Measurements from ENCODE around the gene PSD4. TPM values are rescaled to one million over a fixed set of nuclear protein-coding genes. Genes with fewer than 3 reads are reported as not detected.

The PSD4 gene
- total RNA-seq, 1 experiment from 2014 or later = 1.0 TPM

DNA sequence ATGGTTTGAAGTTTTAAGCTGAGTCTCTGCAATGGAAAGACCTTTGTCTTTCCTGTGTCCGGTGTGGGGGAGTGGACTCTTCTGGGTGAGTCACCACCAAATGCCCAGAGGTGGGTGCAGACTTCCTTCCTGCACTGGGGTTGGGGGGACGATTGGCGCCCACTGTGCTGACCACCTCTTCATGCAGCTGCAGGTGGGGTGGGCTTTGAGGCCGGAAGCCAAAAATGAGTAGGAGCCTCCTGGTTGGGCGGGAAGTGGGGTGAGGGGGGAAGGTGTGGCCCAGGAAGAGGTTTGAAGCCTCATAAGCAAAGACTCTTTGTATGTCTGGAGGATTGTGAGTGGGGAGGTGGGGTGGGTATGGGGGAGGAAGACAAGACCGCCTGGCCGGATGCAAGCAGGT, 77.3 kb downstream of the PSD4 start:
- Histone ChIP-seq H3K23me2 (ENCODE audit: insufficient read length, low read depth, low read length, poor library complexity, severe bottlenecking) (no peaks in the 10 kb centered on the region), H2BK12ac (ENCODE audit: insufficient read length, low read depth, low read length) (no peak overlapping the region), H4K5ac (ENCODE audit: insufficient read length, low read depth, low read length) (no peak overlapping the region), H3K56ac (ENCODE audit: insufficient read length, low read depth, low read length) (no peak overlapping the region), H2BK5ac (ENCODE audit: insufficient read length, low read length) (no peak overlapping the region), H3T11ph (ENCODE audit: low read length) (no peak overlapping the region), H3K14ac (ENCODE audit: insufficient read depth, low read length) (no peak overlapping the region), H2BK15ac (ENCODE audit: low read depth, low read length) (no peak overlapping the region), H3K9ac (ENCODE audit: extremely low read depth, insufficient read length, low read length) (no peak overlapping the region), H4K8ac (replicated peaks; ENCODE audit: insufficient read length, low read depth, low read length) (no peak overlapping the region), H2BK20ac (ENCODE audit: low read depth, low read length, poor library complexity, severe bottlenecking) (no peak overlapping the region), H3K18ac (ENCODE audit: insufficient read length, low read depth, low read length) (no peak overlapping the region), H3K4me2 (ENCODE audit: insufficient read depth, insufficient read length, low read length) (no peak overlapping the region), H3K79me1 (ENCODE audit: insufficient read depth, low read depth, low read length, poor library complexity, severe bottlenecking) (no peaks in the 10 kb centered on the region), H3K4me1 (ENCODE audit: insufficient read depth, low read length) (no peaks in the 10 kb centered on the region), H3K9me3 (ENCODE audit: control insufficient read depth, low read depth, low read length) (no peaks in the 10 kb centered on the region), H3K79me2 (ENCODE audit: insufficient read depth, low read length) (no peaks in the 10 kb centered on the region), H4K91ac (ENCODE audit: insufficient read length, low read depth, low read length) (no peak overlapping the region), H2AFZ (ENCODE audit: low read length) (no peak overlapping the region), H4K20me1 (ENCODE audit: control insufficient read depth, insufficient read depth, insufficient read length) (no peaks in the 10 kb centered on the region), H3K27me3 (ENCODE audit: insufficient read depth, low read length) (no peaks in the 10 kb centered on the region), H3K4ac (ENCODE audit: low read depth, low read length) (no peak overlapping the region), H3K27ac (ENCODE audit: insufficient read length, low read depth, low read length) (no peak overlapping the region), H3K23ac (ENCODE audit: insufficient read length, low read depth, low read length) (no peak overlapping the region), H2BK120ac (ENCODE audit: low read depth, low read length, poor library complexity, severe bottlenecking) (no peak overlapping the region), H2AK5ac (ENCODE audit: insufficient read length, low read length) (no peak overlapping the region)
- no peaks in the 10 kb centered on the region; a peak in 2 of 5 replicates for H3K9me3 Mint-ChIP-seq
- H3K4me3 Mint-ChIP-seq = no peak overlapping the region; a peak in 1 of 5 replicates
- no peaks in the 10 kb centered on the region; a peak in 1 of 4 replicates for H3K4me1 Mint-ChIP-seq
- peaks cover 24% of the 10 kb centered on the region for H3K27me3 Mint-ChIP-seq (ENCODE audit: low read depth)
- no peak for DNase-seq
- no peaks in the 10 kb centered on the region for H3K36me3 Mint-ChIP-seq (ENCODE audit: insufficient read depth in 1 of 3, low read depth in 3 of 3)
- TF ChIP-seq, protein P1, sequence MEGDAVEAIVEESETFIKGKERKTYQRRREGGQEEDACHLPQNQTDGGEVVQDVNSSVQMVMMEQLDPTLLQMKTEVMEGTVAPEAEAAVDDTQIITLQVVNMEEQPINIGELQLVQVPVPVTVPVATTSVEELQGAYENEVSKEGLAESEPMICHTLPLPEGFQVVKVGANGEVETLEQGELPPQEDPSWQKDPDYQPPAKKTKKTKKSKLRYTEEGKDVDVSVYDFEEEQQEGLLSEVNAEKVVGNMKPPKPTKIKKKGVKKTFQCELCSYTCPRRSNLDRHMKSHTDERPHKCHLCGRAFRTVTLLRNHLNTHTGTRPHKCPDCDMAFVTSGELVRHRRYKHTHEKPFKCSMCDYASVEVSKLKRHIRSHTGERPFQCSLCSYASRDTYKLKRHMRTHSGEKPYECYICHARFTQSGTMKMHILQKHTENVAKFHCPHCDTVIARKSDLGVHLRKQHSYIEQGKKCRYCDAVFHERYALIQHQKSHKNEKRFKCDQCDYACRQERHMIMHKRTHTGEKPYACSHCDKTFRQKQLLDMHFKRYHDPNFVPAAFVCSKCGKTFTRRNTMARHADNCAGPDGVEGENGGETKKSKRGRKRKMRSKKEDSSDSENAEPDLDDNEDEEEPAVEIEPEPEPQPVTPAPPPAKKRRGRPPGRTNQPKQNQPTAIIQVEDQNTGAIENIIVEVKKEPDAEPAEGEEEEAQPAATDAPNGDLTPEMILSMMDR (conservative IDR thresholded peaks at IDR 0.05) = no peak
- no peak overlapping the region; a peak in 1 of 7 replicates for H3K27ac Mint-ChIP-seq
- WGBS (ENCODE audit: extremely low coverage, insufficient read length, low lambda C conversion rate) = no CpG with 5 or more reads among the region's 7 CpGs
